ENCODE results near the gene ARMS2.

Gene ARMS2

GRCh38 chr10:122450353-122450990 lies 4.0 kb upstream of the ARMS2 start:
- no peak for DNase-seq (ENCODE audit: low read depth)

DNA sequence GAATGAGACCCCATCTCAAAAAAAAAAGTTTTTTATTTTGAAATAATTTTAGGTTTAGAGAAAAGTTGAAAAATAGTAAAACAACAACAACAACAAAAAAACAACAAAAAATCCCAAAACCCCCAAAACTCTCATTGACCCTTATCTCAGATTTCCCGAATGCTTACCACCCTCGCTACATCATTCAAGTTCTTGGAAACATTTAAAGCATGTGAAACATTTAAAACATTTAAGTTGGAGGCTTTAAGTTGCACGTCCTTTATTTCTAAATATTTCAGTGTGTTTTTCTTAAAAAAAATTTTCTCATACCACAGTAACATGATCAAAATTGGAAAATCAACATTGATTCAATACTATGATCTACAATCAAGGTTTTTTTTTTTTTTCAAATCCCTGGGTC lies 382 bp upstream of the ARMS2 start:
- no peak for DNase-seq (ENCODE audit: low read depth)

- no peak for DNase-seq (ENCODE audit: low read depth)
These were observed 1.1 kb downstream of the ARMS2 start for GRCh38 chr10:122455376-122456079.

- no peak for DNase-seq (ENCODE audit: low read depth)
These were observed 3.5 kb downstream of the ARMS2 start for GRCh38 chr10:122457934-122458333.

- no peak for DNase-seq (ENCODE audit: low read depth)
These were observed 4.2 kb downstream of the ARMS2 start for GRCh38 chr10:122458693-122459092.

DNA sequence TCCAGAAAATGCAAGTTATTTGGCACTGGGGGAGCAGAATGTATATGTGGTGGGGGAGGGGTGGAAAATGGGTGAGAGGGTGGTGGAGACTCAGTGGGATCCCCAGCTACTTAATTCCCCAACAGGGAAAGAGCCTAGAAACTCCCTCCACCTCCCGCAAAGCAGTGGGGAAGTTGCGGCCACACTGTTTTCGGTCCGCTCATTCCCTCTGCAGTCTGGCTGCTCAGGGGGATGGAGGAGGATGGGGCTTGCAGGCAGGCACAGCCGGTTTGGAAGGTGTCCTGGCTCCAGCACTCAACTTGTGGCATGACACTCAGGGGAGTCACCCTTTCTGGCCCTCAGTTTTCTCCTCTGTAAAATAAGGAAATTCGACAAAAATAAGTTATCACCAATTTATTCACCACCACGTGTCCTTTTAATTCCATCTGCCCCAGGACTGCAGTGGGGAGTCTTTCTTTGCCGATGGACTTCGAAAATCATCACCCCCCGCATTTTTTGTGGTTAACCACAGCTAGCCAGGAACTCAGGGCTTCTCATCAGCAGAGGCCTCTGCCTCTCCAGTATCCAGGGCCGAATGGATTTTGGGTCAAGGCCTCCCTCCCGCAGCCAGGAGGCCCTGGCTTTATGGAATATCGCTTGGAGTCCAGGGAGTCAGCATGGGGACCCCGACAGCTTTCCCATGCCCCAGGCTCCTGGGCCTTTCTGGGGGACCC lies 5.3 kb downstream of the ARMS2 start:
- DNase-seq (ENCODE audit: low read depth), result no peak

- no peak for DNase-seq (ENCODE audit: low read depth)
These were observed 6.4 kb downstream of the ARMS2 start for GRCh38 chr10:122460891-122461293.

DNA sequence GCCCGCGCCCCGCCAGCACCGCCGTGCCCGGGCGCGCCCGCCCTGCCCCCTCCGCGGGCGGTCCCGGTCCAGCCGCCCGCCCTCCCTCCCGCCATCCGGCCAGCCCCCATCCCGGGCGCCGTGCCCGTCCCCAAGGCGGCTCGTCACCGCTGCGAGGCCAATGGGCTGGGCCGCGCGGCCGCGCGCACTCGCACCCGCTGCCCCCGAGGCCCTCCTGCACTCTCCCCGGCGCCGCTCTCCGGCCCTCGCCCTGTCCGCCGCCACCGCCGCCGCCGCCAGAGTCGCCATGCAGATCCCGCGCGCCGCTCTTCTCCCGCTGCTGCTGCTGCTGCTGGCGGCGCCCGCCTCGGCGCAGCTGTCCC lies 6.9 kb downstream of the ARMS2 start, which contains the start of gene HTRA1:
HTRA1 (plus strand) TSS at position 187 of the 362 bp plus-strand sequence; CDS start at position 287, 100 bp downstream.
- DNase-seq (ENCODE audit: low read depth), result no peak

DNA sequence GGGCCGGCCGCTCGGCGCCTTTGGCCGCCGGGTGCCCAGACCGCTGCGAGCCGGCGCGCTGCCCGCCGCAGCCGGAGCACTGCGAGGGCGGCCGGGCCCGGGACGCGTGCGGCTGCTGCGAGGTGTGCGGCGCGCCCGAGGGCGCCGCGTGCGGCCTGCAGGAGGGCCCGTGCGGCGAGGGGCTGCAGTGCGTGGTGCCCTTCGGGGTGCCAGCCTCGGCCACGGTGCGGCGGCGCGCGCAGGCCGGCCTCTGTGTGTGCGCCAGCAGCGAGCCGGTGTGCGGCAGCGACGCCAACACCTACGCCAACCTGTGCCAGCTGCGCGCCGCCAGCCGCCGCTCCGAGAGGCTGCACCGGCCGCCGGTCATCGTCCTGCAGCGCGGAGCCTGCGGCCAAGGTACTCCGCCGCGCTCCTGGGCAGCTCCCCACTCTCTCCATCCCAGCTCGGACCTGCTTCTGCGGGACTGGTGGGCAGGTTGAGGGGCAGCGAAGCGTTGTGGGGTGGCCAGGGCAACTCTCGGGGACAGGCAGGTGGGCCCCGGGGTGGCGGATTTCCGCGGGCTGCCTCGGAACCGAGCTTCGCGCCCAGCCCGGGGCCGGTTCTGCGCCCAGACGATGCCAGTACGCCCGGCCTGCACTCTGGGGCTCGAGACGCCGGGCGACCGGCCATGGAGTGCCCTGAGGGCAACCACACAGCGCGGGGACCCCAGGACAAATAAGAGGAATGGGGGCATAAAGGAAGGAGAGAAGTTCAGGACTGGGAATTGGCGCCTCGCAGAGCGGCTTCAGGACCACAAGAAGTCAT lies 7.5 kb downstream of the ARMS2 start:
- DNase-seq (ENCODE audit: low read depth), result no peak

DNA sequence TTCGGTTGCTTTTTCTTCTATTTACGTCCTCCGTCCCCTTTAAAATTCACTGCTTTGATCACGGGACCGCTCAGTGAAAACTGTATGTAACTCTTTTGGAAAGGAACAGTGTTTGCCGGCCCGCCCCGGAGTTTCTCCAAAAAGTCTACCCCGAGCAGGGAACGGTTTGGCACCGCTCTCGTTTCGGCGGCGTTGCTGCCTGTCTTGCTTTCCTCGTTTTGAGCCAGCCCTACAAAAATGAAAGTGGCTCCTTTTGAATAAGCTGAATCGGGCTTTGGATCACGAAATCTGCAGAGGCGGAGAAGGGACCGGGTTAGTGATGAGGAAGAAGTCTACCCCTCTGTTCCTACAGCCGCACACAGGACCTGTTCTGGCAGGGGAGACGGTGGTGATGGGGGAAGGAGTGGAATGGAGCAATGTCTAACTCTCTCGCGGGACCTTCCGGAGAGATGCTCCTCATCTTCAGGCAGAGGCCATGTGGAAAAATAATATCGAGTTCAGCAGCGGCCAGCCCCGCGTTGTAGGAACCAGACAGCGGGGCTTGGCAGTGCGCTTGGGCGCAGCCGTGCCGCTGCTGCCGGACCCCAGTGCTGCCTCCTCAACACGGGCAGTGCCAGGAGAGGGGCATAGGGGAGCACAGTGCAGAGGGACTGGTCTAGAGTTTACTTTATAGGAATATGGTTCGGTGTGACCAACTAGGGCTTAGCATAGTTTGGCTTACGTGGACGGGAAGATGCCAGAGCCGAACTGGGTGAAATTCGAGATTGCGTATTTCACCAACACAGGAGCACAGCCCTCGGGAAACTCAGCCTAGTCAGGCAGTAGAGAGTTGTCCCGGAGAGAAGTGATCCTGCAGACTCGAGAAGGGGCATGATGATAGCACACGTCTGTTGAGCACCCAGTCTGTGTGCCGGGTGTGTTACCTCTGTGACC lies 8.3 kb downstream of the ARMS2 start:
- no peak for DNase-seq (ENCODE audit: low read depth)

DNA sequence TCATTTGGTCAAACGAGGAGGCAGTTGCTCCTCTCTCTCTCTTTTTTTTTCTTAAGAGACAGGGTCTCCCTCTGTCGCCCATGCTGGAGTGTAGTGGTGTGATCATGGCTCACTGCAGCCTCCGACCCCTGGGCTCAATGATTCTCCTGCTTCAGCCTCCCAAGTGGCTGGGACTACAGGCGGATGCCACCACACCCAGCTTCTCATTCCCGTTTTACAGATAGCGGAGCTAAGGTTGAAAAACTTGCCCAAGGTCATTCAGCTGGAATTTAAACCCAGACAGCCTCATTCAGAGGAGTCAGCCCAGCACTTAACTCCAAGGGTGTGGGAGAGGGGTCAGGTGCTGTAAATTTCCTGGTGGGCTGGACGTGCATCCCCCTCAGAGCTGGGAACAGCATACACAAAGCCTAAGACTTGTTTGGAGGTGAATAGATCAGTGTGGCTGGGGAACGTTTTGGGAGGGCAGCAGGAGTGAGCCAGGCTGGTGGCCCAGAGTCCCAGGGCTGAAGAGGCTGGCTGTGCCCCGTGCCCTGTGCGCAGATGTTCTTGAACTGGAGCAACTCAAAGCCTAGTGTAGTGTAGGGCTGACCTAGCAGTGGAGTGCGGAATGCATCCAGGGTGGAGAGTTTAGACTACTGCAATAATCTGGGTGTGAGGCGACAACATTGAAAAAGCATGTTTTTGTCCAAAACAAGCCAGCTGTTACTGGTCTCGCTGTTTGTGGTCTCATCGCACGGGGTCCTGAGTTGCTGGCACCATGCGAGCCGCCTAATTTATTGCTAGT lies 9.2 kb downstream of the ARMS2 start:
- DNase-seq (ENCODE audit: low read depth), result no peak

GRCh38 chr10:122464250-122464510 lies 9.7 kb downstream of the ARMS2 start:
- DNase-seq (ENCODE audit: low read depth), result no peak

DNA sequence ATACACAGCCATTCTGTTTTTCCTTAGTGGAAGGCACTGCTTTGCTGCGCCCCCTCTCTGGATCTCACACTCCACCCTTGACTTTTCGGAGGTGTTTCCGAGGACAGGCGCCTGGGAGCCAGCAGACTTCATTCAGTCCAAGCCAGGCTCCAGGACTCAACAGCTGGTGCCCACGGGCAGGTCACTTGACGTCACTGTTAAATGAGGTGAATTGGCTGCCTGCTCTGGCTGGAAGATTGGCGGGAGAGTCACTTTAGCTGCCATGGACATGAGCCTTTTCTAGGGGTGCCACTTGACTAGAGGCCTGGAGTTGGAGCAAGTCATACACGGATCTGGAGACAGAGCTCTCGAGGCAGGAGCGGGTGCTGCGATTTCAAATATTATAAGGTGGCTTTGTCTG lies 10.1 kb downstream of the ARMS2 start:
- DNase-seq (ENCODE audit: low read depth), result no peak

GRCh38 chr10:122465401-122466040 lies 11.1 kb downstream of the ARMS2 start:
- no peak for DNase-seq (ENCODE audit: low read depth)

- DNase-seq (ENCODE audit: low read depth), result no peak
These were observed 12.5 kb downstream of the ARMS2 start for GRCh38 chr10:122466951-122467381.

DNA sequence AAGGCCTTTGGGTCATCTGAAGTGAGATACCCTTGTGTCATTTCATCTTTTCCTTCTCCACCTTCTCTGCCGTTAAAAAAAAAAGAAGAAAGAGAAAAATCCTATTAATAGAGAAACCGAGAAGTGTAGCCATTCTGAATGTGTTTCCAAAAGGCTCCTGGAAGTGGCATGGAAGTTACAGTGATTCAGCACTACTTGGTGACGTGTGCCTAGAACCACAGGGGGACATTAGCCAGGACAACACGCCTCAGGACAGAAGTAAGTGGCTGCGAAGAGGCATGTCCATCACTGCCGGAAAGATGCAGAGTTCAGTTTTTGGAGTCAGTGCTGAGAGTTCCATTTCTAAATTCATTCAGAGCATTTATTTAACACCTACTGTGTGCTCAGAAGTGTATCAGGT lies 13.2 kb downstream of the ARMS2 start:
- DNase-seq (ENCODE audit: low read depth), result no peak

DNA sequence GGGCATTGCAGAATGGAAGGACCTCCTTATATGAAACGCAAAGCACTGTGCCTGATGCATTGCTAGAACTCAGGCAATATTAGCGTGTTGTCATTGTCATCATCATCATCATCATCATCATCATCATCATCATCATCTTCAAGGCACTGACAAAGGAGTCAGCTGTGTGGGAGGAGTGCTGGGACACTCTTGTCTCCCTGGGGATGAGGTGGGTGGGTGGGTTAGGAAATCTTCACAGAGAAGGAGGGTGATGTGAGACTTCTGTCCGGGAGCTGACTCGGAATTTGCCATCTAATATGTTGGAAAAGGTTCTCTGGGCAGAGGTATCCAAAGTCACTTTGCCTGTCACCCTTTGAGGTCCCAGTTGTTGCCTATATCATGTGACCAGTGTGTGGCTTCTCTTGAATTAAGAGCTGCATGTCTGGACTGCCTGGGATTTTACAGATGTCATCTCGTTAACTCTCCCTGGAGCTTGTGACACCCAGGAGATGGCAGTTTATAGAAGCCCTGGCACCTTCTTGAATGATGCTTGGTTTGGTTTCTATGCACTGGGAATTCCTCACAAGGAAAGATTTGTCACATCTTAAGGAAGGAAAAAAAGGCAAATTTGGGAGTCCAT lies 14.0 kb downstream of the ARMS2 start:
- DNase-seq (ENCODE audit: low read depth), result no peak

- no peak for DNase-seq (ENCODE audit: low read depth)
These were observed 14.7 kb downstream of the ARMS2 start for GRCh38 chr10:122468926-122469781.

DNA sequence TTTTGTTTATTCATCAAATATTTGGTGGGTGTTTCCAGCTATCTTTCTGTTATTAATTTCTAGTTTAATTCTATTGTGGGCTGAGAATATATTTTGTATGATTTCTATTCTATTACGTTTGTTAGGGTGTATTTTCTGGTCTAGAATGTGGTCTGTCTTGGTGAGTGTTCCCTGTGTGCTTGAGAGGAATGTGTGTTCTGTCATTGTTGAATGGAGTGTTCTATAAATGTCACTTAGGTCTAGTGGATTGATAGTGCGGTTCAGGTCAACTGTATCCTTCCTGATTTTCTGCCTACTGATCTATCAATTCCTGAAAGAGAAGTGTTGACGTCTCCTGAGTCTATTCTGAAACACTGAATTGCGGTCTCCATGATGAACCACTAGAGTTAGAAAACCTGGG lies 15.4 kb downstream of the ARMS2 start:
- no peak for DNase-seq (ENCODE audit: low read depth)
